OCI-M2 (cell line): Measurements from ENCODE around the gene SHROOM3.

Experiments
- DNase-seq: peaks from one replicate; lab custom pipeline; 2025; ENCODE audit not compliant: unreplicated experiment; lab: John Stamatoyannopoulos, UW

Gene SHROOM3

GRCh38 chr4:76654791-76655190 lies 219.8 kb downstream of the SHROOM3 start:
- no peak for DNase-seq

GRCh38 chr4:76655566-76656479 lies 220.8 kb downstream of the SHROOM3 start:
- DNase-seq = no peak

GRCh38 chr4:76657443-76657842 lies 222.4 kb downstream of the SHROOM3 start:
- DNase-seq = no peak

DNA sequence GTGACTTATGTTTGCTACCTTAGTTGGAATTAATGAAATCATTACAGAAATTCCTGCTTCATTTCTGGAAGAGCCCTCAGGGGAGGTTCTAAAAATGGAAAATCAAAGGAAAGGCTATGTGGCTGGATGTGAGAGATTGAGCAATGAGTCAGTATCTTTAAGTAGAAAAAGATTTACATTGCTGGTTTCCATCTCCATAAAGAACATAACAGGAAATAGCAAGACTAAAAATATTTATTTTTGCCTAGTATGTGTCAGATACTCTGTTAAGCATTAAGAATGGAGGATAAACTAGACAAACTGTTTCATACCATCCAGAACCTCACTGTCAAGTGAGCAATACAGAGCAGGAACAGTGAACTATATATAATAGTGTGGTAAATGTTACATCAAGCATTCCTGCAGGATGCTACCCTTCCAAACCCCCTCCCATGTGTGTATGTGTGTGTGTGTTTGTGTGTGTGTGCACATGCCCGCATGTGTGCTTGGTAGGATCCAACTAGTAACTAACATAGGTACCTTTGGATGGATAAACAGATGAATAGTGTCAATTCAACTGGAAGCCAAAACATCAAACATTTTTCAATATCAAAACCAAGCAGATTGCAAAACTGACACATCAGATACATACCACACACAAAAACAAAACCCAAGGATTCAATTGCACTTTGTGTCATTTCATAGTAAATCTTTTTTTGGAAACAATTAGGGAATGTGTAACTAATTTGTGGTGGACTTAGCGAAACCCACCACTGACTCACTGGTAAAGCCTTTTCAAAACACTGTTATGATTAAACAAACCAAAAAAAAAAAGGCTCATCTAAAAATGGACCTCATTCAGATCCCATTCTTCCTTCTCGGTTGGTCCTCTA lies 223.4 kb downstream of the SHROOM3 start:
- DNase-seq = no peak

DNA sequence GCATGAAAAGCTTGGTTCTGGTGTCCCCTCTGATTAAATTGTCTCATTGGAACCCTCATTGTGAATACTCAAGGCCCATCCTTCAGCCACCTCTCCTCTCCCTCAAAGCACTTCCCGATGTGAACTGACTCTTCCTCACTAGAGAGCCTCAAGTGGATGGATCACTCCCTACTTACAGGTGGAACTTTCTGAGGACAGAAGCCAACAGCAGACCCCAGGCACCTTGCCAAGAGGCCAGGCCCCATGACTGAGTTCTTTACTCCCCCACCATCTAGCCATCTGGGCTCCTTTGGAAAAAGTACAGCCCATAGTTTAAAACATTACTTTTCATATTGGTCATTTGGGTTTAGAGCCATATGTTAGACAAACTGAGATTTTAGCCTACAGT lies 224.1 kb downstream of the SHROOM3 start:
- no peak for DNase-seq

- DNase-seq = no peak
These were observed 228.8 kb downstream of the SHROOM3 start for GRCh38 chr4:76663824-76664223.

- no peak for DNase-seq
These were observed 230.1 kb downstream of the SHROOM3 start for GRCh38 chr4:76665153-76665552.

- DNase-seq = no peak
These were observed 230.7 kb downstream of the SHROOM3 start for GRCh38 chr4:76665721-76666120.

- DNase-seq = no peak
These were observed 232.0 kb downstream of the SHROOM3 start for GRCh38 chr4:76666944-76667532.

GRCh38 chr4:76670631-76671030 lies 235.6 kb downstream of the SHROOM3 start:
- DNase-seq = no peak

DNA sequence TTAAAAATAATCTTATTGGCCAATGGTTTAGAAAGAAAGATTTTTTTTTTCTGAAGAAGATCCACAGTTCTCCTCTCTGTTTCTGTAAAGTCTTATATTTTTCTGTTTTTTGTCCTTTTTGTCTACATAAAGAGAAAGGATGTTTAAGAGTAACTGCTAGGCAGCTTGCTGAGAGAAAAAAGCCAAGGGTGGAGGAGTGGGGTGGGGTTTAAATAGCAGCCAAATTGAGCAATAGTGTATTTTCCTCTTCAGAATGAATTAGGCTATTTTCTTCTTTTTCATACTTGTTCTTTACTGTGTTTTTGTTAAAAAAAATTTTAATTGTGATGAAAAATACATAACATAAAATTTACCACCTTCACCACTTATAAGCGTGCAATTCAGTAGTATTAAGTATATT lies 238.3 kb downstream of the SHROOM3 start:
- DNase-seq = no peak

GRCh38 chr4:76674983-76675382 lies 240.0 kb downstream of the SHROOM3 start:
- no peak for DNase-seq

GRCh38 chr4:76677571-76678326 lies 242.7 kb downstream of the SHROOM3 start:
- DNase-seq = no peak

DNA sequence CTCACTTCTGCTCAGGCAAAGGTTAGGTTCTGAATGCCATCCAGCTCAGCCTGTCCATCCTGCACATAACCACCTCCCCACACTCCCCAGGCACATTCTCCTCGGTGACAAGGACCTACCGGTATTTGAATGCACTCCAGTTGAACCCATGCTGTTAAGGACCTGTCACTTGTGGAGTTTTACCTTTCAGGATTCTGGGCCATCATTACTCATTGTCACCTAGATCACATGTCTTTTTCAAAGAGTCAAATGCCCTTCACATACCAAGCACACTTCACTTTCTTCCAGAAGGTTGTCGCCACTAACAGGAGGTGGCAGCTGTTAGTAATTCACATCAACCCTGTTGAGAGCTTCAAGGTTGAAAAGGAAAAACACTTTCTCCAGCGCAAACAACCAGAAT lies 244.7 kb downstream of the SHROOM3 start:
- DNase-seq = no peak

DNA sequence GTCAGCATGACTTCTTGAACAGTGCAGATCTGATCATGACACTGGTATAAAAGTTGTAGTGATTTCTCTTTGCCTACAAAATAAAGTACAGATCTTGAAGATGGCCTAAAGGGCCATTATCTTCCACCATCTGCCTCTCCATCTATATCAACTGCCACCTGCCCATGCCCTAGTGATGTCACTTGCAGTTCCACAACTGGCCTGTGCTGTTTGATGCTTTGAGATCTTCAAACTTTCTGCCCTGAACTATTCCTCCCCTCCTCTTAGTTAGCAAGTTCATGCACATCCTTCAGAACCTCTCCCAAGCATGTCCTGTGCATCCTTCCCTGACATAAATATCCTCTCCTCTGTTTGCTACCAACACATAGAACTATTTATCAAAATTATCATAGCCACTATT lies 245.9 kb downstream of the SHROOM3 start:
- no peak for DNase-seq

DNA sequence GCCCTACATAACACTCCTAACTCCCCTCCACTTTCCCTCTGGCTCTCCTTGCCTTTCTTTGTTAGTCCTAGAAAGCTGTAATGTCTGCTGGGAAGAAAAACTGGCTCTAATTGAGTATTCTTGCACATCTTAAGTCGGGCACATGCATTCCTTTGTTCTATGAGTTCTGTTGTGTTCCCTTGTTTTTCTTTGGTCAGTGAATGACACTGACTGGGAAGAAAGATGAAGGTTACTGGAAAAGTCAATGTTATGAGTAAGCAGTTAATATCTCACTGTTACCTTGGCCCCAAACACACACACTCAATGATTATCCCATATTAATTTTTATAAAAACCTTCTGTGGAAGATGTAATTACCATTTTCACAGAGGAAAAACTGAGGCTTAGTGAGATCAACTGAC lies 247.0 kb downstream of the SHROOM3 start:
- DNase-seq = no peak

DNA sequence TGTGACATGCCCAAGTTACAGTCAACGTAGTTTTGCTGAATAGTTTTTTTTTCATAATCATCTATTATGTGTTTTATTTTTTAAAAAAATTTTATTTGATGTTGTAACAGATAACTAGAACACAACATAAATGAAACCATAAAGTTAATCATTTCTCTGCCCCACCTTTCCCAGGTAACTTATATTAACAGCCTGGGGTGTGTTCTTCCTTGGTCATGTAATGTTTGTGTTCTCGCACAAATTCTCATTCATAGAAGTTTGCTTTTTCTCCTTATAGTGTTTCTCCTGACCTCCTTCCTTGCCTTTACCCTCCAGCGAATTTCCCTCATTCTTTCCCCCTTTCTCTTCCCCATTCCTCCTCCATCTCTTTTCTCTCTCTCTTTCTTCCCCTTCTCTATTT lies 248.1 kb downstream of the SHROOM3 start:
- DNase-seq = no peak

DNA sequence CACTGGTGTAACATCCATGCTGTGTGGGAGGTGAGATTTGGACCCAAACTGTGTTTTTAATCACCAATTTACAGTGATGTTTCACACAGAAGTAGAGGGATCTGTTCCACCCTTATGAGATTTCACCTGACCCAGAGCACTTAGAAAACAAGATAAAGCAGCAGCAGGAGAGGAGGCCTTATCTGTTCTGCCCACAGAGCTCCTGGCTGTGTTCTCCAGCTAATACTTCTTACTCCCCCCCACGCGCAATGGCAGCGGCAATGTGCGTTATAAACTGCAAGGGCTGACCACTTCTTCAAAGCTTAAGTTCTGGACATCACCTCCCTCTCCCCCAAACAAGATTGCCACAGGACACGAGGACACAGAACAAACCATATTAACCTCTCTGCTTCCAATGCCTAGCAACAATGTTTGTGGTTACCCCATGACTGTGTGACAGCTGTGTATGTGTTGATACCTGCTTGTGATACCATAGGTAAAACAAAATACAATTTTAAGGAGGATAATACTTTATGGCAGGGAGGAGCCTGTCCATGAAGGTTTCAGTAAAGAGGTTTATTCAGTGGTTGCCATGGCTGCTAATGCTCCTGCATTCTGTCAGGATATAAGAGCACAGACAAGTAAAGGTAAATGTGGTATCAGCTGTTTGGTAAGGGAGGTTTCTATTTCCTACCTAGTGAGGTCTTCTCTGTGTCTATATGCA lies 252.9 kb downstream of the SHROOM3 start:
- no peak for DNase-seq

- no peak for DNase-seq
These were observed 253.7 kb downstream of the SHROOM3 start for GRCh38 chr4:76688619-76689144.
